Right renal cortex interstitium (tissue), 3 donors: ENCODE results near the gene SUPT16H. TPM values are rescaled to one million over a fixed set of nuclear protein-coding genes. Genes with fewer than 3 reads are reported as not detected.

Source experiments
- DNase-seq, 3 donors: peaks; one replicate each; pipeline ENCODE4 v3.0.0-alpha.2; 2013; ENCODE audit warnings: low read depth in 3 of 3, low spot score in 2 of 3
- polyA plus RNA-seq, 3 donors: library from polyadenylated mRNA; unstranded; fragments of 120-200 nt; gene quantifications; one replicate each; pipeline ENCODE4 v1.2.1, GENCODE V29; 2013; ENCODE audit not compliant: insufficient read length in 3 of 3

SUPT16H gene
- polyA plus RNA-seq, 3 donors, result 151 to 160 (median 158) TPM

DNA sequence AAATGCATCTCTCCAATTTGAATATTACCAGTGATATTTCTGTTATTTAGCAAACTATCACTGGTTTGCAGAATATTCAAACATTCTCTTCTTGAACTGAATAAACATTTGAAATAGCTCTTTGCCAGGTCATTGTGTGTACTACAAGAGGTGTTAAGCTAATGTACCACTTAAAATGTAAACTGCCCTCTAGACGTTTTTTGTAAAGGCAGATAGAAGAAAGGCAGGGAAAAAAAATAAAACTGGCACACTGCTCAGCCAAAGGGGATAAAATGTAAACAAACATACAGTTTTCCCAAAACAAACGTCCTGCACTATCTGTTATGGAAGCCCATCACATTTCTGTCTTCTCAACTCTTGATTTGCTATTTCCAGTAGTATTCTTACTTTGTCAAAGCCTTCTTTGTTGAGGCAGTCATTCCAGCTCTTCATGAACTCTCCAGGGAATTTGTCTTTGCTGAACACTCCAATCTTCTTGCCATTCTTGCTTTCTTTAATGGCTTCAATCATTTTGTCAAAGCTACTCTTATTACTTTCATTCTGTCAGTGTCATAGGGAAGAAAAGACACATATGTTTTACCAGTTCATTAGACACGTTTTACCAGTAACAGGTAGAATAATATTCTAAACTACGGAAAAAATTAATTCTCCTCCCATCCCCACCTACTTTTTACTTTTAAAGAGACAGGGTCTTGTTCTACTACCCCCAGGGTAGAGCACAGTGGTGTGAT, 13.7 kb downstream of the SUPT16H start:
- no peak for DNase-seq

- DNase-seq, result no peak
Observed at GRCh38 chr14:21367582-21368144, 16.2 kb downstream of the SUPT16H start.

DNA sequence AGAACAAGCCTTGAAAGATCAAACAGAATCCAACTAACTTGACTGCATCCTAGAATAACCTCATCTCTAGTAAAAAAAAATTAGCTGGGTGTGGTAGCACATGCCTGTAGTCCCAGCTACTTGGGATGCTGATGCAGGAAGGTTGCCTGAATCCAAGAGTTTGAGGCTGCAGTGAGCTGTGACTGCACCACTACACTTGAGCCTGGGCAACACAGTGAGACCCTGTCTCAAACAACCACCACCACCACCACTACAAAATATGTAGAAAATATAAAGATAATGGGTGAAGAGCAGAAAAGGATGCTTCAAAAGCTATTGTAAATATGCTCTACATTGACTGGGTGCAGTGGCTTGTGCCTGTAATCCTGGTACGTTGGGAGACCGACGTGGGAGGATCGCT, 27.3 kb downstream of the SUPT16H start:
- no peak for DNase-seq

GRCh38 chr14:21352587-21352986, 31.2 kb downstream of the SUPT16H start:
- no peak for DNase-seq

DNA sequence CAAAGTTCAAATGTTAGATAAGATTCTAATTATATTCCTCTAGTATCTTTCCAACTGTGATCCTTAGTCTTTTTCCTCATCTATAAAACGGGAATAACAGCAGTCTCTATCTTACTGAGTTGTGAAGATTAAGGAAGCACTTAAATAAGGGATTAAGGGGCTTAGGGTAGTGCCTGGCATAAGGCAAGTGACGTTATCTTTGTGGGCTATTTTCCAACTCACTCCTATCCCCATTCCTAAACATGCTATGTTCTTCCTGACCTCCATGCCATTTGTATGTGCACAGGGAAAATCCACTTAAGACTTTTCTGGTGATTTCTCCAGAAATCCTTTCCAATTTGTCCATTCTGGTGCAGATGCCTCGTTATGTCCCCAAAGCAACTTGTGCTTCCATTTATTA, 33.3 kb downstream of the SUPT16H start:
- DNase-seq, result no peak

GRCh38 chr14:21347201-21347600, 36.6 kb downstream of the SUPT16H start:
- no peak for DNase-seq

DNA sequence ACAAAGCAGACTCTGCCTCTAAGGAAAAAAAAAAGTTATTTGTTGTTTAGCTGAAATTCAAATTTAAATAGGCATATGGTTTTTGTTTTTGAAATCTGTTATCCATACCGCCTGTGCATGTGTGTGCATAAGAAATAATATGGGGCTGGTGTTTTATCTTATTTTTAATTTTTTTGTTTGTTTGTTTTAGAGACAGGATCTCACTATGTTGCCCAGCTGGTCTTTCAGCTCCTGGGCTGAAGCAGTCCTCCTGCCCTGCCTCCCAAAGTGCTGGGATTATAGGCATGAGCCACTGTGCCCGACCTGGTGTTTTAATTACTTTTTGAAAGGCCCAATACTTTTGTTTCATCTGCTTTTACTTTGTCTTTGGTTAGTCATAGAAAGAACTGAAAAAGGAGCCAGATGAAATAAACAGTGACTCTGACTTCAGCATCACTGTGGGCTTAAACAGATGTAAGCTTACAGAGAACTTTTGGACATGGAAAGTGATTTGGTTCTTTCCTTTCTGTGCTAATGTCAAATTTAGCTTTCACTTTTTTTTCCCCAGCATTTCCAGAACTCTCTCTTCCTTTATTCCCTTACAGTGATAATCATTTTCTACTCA, 37.2 kb downstream of the SUPT16H start:
- no peak for DNase-seq

DNA sequence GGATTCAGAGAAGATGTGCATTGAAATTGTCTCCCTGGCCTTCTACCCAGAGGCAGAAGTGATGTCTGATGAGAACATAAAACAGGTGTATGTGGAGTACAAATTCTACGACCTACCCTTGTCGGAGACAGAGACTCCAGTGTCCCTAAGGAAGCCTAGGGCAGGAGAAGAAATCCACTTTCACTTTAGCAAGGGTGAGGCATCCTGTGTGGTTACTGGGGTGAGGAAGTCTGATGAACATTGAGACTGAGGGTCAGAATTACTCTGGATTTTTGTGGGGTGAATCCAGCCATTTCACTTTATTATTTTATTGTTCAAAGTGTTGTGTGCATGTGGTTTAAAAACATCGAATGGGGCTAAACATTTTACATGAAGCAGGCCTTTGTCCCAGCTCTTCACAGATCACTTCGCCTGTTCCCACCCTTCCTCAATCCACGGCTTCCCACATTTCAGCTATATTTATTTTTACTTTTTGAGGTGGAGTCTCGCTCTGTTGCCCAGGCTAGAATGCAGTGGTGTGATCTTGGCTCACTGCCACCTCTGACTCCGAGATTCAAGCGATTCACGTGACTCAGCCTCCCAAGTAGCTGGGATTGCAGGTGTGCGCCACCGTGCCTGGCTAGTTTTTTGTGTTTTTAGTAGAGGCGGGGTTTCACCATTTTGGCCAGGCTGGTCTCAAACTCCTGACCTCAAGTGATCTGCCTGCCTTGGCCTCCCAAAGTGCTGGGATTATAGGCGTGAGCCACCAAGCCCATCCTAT, 40.6 kb downstream of the SUPT16H start:
- no peak for DNase-seq

GRCh38 chr14:21334202-21334906, 49.5 kb downstream of the SUPT16H start:
- DNase-seq, result no peak

- no peak for DNase-seq
Observed at GRCh38 chr14:21332950-21333349, 50.9 kb downstream of the SUPT16H start.

DNA sequence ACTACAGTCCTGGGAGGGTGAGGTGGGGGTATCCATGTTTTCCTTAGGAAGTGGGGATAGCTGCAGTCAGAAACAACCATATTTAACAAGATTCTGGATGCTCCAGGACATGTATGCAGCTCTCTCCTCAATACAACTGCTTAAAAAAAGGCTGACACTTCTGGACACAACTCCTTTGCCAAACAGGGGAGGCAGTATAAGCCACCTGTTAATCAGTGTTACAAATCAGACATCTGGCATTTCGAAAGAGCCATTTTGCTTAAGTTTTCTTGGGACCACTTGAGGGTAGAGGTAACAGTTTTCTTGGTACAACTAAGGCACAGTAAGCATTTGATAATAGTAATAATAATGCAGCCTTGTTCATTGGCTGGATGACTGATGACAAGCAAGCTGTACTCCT, 56.8 kb downstream of the SUPT16H start:
- DNase-seq, result no peak

DNA sequence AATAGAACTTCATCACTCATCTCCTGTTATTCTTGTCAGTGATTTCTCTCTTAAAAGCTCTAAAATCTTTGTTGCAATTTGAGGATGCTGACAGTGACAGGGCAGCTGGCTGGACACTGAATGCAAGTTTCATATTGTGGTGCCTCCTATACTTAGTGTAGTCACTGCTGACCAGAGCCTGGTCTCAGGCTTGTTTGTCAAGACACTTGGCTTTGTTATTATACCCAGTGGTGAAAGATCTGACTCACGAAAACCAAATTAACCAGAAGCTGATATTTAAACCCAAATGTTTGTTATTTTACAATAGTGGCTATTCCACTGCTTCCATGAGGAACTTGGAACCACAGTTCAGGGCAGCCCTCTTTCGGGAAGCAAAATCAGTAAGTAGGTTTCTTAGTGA, 61.1 kb downstream of the SUPT16H start:
- DNase-seq, result no peak

GRCh38 chr14:21320913-21321312, 62.9 kb downstream of the SUPT16H start:
- DNase-seq, result no peak

- no peak for DNase-seq
Observed at GRCh38 chr14:21317398-21317797, 66.4 kb downstream of the SUPT16H start.

DNA sequence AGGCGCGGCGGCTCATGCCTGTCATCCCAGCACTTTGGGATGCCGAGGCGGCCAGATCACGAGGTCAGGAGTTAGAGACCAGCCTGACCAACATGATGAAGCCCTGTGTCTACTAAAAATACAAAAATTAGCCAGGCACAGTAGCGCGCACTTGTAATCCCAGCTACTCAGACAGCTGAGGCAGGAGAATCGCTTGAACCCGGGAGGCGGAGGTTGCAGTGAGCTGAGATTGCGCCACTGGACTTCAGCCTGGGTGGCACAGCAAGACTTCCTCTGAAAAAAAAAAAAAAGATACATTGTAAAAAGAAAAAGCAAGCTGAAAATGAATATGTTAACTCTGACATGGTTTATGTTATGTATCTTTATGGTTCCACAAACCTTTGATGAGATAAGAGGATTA, 70.3 kb downstream of the SUPT16H start:
- no peak for DNase-seq

- DNase-seq, result no peak
Observed at GRCh38 chr14:21311614-21312013, 72.2 kb downstream of the SUPT16H start.

DNA sequence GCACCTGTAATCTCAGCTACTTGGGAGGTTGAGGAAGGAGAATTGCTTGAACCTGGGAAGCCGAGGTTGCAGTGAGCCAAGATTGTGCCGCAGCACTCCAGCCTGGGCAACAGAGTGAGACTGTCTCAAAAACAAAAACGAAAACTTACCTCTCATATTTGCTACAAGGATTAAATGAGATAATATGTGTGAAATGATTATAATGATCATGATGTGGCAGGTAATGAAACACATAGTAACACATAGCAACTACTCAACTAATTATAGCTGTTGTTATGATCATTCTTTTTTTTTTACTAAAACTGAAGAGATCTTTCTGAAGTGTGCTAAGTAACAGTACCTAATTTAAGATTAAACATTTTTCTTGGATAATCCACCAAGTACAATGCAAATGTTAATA, 73.9 kb downstream of the SUPT16H start:
- DNase-seq, result no peak

- no peak for DNase-seq
Observed at GRCh38 chr14:21309238-21309636, 74.6 kb downstream of the SUPT16H start.

GRCh38 chr14:21308479-21309237, 75.2 kb downstream of the SUPT16H start:
- peak; percentile 54 to 75 (median 69) for DNase-seq

- no peak for DNase-seq
Observed at GRCh38 chr14:21308132-21308478, 75.7 kb downstream of the SUPT16H start.
